ENCODE results near the gene COA8. TPM values are rescaled to one million over a fixed set of nuclear protein-coding genes. Genes with fewer than 3 reads are reported as not detected.
A peak's percentile ranks its signal among the peaks of the same experiment; 100 is the strongest.

COA8 gene
- total and polyA plus RNA-seq, 2 of the 13 experiments (the other 11 are each of a cell fraction or from before 2014, with no cell fraction given): 10.9 to 25.1 TPM

- TF ChIP-seq HINFP (CRISPR knock-in tag; IDR thresholded peaks at IDR 0.05; ENCODE audit: low read depth) (peak; percentile 8; the same call in 1 of the 2 replicates), ZXDC (CRISPR knock-in tag; IDR thresholded peaks at IDR 0.05) (peak; percentile 26; the same call in 1 of the 2 replicates), ZNF816 (CRISPR knock-in tag; IDR thresholded peaks at IDR 0.05; ENCODE audit: borderline replicate concordance) (no peak), FOSL2 (CRISPR knock-in tag; IDR thresholded peaks at IDR 0.05) (peak; percentile 22; the same call in 1 of the 2 replicates), ZNF34 (CRISPR knock-in tag; IDR thresholded peaks at IDR 0.05; ENCODE audit: borderline replicate concordance) (0 out of 2 replicates have a peak, but pooled peaks have one; percentile 11), ZNF576 (CRISPR knock-in tag; IDR thresholded peaks at IDR 0.05) (no peak), NCOA1 (CRISPR knock-in tag; IDR thresholded peaks at IDR 0.05) (no peak), JUND (CRISPR knock-in tag; IDR thresholded peaks at IDR 0.05) (0 out of 2 replicates have a peak, but pooled peaks have one; percentile 48), ZNF446 (CRISPR knock-in tag; IDR thresholded peaks at IDR 0.05) (peak; percentile 61; the same call in 1 of the 2 replicates), ZNF784 (CRISPR knock-in tag; IDR thresholded peaks at IDR 0.05; ENCODE audit: borderline replicate concordance) (peak; percentile 69; the same call in 1 of the 2 replicates), CBX2 (IDR thresholded peaks at IDR 0.05; ENCODE audit: low read depth, low read length) (no peak), CBX2 (CRISPR knock-in tag; IDR thresholded peaks at IDR 0.05; ENCODE audit: low read depth) (no peak), ZNF720 (CRISPR knock-in tag; IDR thresholded peaks at IDR 0.05) (no peak), POLR2G (IDR thresholded peaks at IDR 0.05; ENCODE audit: low read depth, low read length) (peak; percentile 80), ZSCAN30 (CRISPR knock-in tag; IDR thresholded peaks at IDR 0.05) (no peak), SOX13 (IDR thresholded peaks at IDR 0.05) (no peak), SOX13 (CRISPR knock-in tag; conservative IDR thresholded peaks at IDR 0.05 in 1 of 2, IDR thresholded peaks at IDR 0.05 in 1 of 2) (0 out of 4 replicates have a peak, but pooled peaks of 1 of the 2 experiments have one; percentile 9), MXI1 (IDR thresholded peaks at IDR 0.05; ENCODE audit: borderline replicate concordance, low read depth, low read length) (peak; percentile 83; the same call in 2 of the 3 replicates), HCFC1 (IDR thresholded peaks at IDR 0.05; ENCODE audit: low read depth, low read length) (peak; percentile 65; the same call in 1 of the 2 replicates), ATM (IDR thresholded peaks at IDR 0.05; ENCODE audit: borderline replicate concordance) (no peak), CENPT (CRISPR knock-in tag; IDR thresholded peaks at IDR 0.05; ENCODE audit: low read depth) (no peak), NR2F1 (CRISPR knock-in tag; IDR thresholded peaks at IDR 0.05) (no peak), ZNF850 (CRISPR knock-in tag; conservative IDR thresholded peaks at IDR 0.05) (no peak), ZNF766 (CRISPR knock-in tag; IDR thresholded peaks at IDR 0.05; ENCODE audit: borderline replicate concordance) (no peak), LCORL (IDR thresholded peaks at IDR 0.05) (no peak), LCORL (CRISPR knock-in tag; IDR thresholded peaks at IDR 0.05) (no peak)
Observed at GRCh38 chr14:103562429-103563225, at the start of gene COA8, which contains the start of gene BAG5 (continued).

Data from HepG2 (cell line).